NCI-H82 (cell line): ENCODE data around the gene UGT1A5.
A peak's percentile ranks its signal among the peaks of the same experiment; 100 is the strongest.

Source experiments
- DNase-seq: peaks from one replicate; lab custom pipeline; 2025; lab: John Stamatoyannopoulos, UW

Gene UGT1A5

DNA sequence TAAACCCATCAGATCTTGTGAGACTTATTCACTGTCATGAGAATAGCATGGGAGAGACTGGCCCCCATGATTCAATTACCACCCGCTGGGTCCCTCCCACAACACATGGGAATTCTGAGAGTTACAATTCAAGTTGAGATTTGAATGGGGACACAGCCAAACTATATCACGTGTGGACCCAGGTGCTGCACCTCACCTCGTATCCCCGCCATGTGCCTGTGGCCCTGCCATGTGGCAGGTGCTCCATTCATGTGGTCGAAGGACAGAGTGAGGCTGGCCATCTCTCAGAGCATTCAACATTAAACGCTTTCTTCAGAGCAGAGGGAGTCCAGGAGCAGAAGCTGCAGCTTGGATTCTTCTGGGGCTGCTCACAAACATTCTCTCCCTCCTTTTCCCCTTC lies 97.7 kb downstream of the UGT1A5 start:
- no peak for DNase-seq

DNA sequence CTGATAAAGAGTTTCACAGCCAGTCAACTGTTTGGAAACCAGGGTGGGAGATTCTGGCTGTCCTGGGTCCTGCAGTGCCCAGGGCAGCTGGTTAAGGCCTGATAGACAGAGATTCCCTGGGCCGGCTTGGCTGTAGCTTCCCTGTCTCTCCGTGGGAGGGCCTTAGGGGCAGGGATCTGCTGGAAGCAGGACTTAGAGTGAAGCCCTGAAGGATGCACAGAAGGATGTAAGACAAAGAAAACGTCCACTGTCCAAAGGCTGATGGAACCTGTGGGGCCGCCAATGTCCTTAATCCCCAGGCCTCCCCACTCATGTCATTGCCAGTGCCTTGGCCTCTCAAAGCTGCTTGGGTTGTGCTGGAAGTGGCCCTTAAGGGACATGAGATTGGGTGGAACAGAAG lies 98.4 kb downstream of the UGT1A5 start:
- no peak for DNase-seq

DNA sequence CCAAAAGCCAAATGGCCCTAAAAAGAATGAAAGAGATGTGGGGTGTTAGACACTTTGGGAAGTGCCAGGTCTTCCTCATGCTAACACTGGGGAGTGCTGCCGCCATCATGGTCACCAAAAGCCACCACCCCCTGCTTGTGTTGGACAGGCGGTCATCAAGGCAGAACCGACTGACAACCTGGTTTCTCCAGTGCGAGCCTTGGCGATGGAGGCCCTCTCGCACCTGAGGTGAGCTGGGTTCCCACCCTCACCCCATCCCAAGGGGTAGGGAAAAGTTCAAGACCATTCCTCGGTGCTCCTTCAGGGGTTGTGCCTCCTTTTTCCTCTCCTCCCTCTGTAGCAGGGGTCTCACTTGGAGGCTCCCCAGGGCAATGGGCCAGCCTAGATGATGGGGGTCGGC lies 99.0 kb downstream of the UGT1A5 start:
- DNase-seq, result no peak

DNA sequence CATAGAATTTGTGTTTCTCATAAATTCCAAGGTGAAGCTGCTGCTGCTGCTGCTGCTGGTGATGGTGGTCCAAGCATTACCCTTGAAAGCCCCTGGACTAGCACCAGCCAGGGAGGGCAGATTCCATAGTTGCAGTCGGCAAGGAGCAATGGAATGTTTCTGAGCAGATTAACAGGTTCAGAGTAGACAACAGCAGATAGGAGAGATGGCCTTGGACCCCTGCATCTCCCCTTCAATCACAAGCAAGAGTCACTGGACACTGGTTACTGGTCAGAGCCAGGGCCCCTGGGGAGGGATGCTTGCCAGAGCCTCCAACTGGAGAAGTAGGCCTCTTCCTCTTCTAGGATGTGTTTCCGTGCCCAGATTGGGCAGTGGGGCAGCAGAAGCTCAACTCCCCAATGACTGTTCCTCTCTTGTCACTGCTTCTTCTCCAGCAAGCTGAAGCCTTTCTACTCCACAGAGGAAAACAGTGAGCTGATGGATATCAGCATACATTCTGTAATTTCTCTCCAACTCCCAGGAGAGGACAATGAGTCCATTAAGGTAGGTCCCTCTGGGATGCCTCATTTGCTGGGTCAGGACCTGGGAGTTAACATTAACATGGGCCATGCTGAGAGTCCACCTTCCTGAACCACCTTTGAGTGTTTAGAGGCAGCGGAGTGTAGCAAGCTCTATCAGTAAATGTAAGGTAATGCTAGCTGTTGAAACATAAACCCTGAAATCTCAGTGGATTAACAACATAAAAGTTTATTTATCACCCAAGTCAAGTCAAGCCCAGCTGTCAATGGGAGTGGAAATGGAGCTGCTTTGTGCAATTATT lies 100.7 kb downstream of the UGT1A5 start:
- no peak for DNase-seq

DNA sequence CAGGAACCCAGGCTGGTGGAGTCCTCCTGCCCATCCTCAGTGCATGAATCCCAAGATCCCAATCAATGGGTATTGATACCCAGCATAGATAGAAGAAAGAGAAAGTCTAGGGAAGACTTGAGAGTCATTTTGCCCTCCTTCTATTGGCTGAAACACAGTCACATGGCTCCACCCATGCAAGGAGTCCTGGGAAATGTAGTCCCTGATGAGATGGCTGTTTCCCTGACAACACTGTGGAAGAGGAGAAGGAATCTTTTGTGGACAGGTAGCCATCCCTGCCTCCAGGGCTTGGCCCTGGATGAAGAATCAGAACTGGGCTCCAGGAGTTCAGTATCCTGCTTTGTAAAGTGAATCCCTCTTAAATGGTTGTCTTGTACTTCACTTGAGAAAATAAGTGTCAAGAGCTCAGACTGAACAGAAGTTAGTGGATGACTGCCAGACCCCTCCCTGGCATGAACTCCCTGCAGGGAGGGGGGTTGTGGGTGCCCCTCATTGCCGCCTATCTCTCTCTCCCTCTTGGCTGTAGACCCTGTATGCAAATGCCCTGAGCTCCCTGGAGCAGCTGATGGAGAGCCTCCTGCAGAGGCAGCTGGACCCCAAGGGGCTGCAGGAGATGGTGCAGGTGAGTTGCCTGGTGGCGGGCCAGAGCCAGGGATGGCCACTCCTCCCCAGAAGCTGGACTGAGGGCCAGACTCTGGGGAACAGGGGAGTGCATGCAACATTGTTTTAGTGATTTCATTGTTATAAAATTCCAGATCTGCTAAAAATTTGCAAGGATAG lies 101.5 kb downstream of the UGT1A5 start:
- peak; percentile 60 for DNase-seq

DNA sequence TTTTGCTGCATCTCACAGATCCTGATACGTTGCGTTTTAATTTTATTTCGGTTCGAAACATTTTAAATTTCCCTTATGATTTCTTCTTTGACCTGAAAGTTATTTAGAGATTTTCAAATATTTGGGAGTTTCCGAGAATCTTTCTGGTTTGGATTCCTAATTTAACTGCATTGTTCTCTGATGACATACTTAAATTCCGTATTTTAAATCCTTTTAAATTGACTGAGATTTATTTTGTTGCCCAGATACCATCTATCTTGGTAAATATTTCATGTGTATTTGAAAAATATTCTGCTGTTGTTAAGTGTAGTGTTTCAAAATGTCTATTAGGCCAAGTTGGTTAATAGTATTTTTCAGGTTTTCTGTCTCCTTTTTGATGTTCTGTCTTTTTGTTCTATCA lies 103.2 kb downstream of the UGT1A5 start:
- DNase-seq, result no peak

DNA sequence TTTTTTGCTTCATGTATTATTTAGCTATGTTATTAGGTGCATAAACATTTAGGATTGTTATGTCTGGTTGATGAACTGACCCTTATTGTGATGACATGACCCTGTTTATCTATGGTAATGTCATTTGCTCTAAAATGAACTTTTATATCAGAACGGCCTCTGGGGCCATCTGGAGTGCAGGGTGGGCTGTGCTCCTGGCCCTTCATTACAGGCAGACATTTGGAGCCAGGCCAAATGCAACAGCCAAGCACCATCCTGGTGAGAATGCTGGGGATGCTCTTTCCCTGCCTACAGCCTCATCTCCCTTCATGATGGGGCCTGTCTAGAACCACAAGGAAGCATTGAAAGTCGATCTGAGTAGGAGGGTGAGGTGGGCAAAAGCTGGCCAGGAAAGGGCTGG lies 103.6 kb downstream of the UGT1A5 start:
- peak; percentile 74 for DNase-seq

DNA sequence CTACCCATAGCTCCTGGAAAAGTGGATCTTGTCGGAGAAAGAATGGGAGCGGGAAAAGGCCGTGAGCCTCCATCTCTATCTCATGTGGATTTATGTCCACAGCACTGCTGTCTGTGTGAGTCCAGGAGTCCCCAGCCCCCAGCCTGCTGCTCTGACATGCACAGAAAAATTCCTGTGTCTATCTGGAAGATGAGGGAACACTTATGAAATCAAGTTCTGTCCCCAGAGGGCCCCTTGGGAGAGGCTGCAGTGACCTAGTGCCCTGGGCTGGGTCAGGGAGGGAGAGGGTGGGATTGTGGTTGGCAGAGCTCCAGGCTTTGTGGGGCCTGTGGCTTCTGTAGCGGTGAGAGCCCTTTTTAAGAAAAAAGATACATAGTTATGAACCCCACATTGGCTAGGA lies 104.1 kb downstream of the UGT1A5 start:
- no peak for DNase-seq

DNA sequence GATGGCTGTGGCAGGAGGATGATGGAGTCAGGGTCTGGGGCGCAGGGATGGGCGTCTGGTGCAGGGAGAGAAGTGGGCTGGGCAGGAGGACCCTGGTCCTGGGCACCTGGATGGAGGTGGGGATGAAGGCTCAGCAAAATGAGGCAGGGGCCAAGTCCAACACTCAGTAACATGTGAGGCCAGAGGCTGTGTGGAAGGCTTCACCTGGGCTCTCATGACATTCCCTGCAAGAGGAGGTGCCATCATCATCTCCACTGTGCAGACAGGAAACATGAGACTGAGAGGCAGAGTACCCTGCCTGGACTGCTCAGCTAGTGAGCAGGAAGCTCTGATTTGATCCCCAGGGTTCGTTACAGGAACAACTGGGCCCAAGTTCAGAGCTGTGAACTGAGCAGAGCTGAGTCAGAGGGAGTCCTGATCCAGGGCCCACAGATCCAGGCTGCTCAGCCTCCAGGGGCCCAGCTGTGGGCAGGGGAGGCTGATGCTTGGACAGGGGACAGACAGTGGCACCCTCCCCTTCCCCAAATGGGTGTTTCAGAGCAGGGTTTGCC lies 104.7 kb downstream of the UGT1A5 start:
- no peak for DNase-seq

DNA sequence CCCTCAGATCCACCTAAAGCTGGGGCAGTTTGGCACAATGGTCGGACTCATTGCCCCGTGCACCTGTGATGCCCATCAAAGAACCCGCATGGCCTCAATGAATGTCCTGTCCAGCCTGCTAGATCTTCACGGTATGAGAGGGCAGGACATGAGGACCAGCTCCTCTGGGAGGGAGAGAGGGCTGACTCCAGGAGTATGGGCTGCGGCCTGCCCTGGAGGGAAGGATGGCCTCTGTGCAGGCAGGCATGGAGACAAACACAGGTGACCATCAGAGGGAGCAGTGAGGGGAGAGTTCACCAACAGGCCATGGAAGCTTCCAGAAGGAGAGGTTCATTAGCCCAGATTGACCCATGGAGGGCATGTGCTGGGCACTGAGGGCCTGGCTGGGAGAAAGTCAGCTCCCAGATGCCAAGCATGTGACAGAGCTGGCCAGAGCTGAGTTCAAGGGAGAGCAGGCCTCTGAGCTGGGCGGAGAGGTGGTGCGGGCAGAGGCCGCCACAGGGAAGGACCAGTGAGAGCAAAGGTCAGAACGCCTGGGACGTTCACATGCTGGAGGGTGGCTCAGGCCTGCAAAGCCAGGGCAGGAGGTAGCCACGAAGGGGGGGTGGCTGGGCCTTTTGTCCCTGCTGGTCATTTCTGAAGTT lies 105.4 kb downstream of the UGT1A5 start:
- no peak for DNase-seq

DNA sequence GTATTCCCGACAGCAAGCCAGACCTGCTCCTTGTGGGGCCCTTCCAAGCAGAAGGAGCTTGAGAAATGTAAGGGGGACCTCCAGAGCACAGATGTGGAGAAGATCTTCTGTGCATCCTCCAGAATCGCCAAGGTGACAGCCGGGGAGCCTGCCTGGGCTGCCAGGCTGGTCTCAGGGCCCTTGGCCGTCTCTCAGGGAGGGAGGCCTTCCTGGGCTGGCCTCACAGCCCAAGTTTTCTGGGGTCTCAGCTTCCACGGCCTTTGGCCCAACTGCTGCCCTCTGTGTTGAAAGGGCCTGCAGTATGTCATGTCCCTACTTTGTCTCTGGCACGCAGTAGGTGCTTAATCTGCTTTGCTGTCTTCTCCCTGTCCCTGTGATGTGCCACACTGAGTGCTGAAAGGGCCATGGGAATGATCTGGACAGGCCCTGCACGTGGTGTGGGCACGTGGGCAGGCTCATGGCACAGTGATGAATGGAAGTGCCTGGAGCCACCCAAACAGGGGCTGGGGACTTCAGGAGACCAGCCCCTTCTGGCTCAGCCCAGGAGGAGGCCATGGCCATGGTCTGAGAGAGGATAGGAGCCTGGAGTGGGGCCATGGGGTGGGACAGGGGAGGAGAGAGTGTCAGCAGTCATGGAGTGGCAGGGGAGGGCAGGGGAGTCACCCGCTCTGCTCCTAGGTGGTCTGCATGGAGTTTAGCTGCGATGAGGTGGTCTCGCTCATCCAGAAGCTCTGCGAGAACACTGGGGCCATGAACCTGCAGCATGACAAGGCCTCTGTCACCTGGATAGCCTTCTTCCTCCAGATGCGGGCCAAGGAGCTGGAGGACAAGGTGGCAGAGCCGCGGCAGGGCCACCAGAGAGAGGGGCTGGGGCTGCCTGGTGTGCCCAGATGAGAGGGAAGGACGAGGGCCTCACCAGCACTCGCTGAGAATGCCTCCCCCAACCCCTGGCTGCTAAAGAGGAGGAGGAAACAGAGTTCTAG lies 106.2 kb downstream of the UGT1A5 start:
- no peak for DNase-seq

DNA sequence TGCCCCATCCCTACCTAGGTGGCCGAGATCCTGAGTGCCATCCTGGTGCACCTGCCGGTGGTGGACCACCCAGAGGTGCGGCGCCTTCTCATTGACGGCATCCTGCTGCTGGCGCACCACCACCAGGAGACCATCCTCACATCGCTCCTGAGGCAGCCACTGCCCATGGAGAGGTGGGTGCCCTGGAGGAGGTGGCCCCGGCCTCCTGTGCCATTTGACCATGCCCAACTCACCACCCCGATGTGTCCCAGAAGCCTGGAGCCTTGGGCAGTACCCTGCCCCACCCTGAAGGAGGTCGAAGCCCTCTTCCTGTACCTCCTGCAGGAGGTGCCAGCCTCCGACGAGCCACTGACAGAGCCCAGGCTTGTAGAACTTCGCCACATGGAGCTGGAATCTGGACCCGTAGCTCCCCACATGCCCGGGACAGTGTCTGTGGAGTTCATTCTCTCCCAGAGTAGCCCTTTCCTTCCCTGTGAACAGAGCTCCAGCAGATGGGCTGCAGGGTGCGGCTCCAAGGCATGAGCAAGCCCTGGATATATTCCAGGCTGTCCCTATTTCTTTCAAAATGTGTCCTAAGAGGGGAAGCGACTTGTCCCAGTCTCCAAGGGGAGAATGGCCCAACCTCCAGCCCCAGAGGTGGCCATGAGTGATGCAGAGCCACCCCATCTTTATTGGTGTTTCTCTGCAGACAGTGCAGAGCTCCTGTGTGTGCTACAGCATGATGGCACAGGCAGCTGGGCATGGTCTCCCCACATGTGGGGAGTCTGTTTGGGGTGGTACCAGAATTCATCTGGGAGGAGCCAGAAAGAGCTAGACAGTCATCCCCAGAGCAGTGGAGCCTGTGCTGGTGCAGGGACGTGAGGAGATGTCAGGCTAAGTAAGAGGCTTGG lies 107.4 kb downstream of the UGT1A5 start:
- no peak for DNase-seq

DNA sequence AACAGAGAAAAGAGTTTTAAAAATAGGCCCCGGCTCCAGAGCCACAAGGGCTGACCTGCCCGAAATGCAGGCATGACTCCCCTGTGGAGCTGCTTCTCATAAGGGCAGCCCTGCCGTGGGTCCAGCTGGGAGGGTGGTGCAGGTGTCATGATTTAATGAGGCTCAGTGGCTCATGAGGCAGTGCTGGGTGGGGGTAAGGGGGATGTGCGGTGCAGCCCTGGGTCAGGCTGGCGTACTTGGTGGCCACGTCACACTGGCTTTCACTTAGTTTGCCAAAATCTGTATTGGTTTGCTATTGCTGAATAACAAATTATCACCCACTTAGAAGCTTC lies 108.0 kb downstream of the UGT1A5 start:
- DNase-seq, result no peak

DNA sequence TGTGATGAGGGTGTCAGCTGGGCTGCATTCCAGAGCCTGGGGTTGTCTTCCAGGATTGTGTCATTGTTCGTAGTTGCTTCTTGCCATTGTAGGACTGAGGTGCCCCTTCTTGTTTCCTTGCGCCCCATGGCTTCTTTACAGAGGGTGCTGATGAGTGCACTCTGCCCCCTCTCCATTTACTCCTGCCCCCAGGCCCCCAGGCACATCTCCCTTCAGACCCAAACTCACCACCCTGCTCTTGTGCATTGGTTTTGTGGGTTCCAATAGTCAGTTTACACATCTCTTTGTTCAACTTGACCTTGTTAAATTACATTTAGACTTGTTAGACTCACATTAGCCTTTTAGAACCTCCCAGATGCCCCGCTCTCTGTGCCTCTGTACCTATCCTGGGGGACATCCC lies 108.5 kb downstream of the UGT1A5 start:
- DNase-seq, result no peak

DNA sequence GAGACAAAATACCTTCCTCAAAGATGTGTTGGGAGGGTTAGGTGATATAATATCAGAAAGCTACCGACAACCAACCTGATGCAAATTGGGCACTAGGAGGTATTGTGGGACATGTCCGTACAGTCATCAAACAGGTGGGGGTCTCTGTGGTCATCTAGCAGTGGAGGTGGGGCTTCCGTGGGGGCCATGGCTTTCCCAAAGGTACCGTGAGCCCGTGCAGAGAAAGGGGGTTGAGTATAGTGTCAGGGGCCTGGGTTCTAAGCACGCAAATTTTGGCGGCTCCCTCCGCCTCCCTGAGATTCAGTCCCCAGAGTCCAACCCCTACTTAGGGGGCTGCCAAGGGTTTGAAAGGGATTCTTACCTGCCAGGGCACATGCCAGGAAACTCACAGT lies 109.0 kb downstream of the UGT1A5 start:
- DNase-seq, result no peak

DNA sequence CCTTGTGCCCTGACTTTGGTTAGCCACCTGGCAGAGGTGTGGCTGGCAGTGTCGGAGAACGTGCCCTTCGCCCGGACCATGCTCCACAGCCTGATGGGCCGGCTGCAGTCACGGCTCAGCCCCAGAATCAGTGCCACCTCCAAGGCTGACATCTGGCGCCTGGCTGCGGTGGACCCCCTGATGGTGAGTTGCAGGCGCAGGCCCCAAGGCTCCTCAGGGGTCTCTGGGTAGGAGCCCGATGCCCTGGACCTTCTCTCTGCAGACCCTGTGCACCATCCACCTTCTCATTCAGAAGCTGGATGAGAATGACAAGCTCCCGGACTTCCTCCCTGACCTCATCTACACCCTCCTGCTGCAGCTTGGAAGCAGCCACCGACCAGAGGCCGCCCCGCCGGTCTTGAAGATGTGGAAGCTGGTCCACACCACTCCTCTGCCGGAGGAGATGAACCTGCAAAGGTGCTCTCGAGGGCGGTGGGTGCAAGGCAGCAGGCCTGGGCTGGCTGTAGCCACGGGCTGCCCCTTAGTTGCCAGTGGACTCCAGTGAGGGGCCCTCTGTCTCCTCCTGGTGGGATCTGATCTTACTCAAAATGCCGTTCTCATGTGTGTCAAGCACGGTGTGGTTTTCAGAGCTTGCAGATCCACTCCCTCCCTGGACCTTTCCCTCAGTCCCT lies 109.5 kb downstream of the UGT1A5 start:
- no peak for DNase-seq
